ENCODE measurements around the gene EMP3.

EMP3 gene

DNA sequence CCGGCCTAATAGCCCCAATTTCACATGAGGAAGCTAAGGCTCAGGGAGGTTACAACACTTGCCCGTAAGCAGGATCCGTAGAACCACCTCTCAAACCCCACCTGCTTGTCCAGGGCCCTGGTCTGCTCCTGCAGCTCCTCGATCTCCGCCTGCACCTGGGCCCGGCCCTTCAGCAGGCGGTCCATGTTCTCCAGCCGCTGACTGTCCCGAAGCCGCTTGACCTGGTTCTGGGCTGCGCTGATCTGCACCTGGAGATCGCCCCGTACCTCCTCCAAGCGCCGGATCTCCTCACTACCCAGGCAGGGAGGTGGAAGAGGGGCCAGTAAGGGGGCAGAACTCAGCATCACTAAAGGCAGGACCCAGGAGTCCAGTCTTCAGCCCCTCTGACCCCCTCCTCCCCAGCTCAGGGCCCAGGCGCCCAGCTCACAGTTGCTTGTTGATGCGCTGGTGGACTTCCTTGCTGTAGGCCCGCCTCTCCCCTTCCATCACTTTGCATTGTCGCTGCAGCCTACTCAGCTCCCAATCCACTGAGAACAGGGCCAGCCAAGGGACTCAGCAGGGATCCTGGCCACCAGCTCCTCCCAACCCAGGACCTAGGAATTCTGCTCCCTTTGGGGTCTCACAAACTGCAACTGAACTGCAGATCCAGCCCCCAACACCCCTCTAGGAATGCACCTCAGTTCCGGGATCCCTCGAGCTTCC is 6.9 kb upstream of the EMP3 start:
- no peak for DNase-seq (ENCODE audit: low spot score)

DNA sequence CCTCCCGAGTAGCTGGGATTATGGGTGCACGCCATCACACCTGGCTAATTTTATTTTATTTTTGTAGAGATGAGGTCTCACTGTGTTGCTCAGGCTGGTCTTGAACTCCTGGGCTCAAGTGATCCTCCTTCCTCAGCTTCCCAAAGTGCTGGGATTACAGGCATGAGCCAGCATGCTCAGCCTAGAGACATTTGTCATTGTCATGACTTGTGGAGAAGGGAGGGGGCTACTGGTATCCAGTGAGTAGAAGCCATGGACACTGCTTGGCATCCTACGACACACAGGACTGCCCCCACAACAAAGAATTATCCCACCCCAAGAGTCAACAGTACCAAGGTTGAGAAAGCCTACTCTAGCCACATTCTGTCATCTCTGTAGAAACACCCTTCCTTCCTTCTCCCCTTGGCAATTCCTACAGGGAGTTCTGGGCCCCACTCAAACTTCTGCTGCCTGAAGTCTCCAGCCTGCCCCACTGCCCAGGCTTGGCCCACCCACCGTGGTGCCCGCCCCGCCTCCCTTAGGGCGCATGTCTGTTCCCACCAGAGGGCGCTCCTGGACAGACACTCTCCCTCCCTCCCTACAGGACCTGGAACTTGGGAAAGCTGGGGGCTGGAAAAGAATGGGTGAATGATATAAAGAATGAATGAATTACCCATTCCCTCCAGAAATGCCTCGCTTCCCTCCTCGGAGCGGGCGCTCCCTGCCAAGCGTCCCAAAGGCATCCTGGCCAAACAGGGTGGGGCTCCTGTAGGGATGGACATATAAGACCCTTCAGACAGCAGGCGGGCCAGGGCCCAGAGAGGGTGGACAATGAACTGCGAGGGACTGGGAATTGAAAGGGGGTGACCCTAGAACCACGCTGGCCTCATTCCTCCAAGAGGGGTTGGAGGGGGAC is 5.5 kb upstream of the EMP3 start:
- peak; percentile 71 for DNase-seq (ENCODE audit: low spot score)

DNA sequence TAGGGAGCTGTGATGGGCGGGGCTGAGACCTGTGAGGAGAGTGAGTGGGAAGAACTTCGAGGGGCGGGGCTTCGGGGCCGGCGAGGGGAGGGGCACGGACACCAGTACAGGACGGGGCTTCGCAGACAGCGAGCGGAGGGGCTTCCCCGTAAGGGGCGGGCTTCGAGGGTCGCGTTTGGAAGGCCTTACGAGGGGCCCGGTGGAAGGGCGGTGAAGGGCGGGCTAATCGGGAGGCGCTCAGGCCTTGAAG is 4.1 kb upstream of the EMP3 start:
- DNase-seq (ENCODE audit: low spot score), result peak; percentile 99

DNA sequence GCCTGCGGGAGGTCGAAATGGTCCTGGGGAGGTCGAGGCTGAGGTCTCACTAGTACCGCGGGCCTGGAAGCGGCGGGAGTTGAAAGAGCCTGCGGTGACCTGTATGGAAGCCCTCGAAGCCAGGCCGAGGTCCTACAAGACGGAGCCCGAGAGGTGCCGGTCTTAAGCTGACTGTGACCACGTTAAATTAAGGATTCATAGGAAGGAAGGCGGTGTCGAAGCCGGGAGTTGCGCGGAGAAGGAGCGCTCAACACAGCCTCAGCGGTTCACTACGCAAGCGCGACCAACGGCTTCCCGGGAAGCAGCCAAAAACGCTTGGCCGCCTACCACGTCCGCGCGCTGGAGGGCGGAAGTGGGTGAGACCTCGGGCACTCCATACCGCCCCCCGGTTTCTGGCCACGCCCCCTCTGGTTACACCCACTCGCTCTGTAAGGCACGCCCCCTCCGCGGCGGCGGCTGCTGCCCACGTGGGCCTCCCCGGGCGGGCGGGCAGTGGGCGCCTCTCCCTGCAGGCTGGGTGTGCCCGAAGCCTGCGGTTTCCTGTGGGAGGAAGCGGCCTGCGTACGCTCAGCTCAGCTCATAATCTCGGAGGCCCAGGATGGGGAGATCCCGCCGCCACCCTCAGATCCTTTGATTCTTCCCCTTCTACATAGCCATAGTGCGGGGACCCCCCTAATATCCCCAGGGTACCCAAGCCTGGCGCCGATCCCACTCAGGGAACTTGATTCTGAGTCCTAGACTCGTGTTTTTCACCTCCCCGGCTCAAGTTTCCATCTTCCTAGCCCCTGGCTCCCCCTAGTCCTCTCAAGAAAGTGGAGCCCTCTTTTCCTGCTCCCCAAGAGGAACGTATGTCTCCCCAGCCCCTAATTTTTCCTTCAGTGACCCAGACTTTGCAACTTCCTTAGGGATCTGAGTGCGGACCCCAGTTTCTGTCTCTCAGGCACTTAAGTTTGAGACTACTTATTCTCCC is 3.4 kb upstream of the EMP3 start:
- peak; percentile 99 for DNase-seq (ENCODE audit: low spot score)

DNA sequence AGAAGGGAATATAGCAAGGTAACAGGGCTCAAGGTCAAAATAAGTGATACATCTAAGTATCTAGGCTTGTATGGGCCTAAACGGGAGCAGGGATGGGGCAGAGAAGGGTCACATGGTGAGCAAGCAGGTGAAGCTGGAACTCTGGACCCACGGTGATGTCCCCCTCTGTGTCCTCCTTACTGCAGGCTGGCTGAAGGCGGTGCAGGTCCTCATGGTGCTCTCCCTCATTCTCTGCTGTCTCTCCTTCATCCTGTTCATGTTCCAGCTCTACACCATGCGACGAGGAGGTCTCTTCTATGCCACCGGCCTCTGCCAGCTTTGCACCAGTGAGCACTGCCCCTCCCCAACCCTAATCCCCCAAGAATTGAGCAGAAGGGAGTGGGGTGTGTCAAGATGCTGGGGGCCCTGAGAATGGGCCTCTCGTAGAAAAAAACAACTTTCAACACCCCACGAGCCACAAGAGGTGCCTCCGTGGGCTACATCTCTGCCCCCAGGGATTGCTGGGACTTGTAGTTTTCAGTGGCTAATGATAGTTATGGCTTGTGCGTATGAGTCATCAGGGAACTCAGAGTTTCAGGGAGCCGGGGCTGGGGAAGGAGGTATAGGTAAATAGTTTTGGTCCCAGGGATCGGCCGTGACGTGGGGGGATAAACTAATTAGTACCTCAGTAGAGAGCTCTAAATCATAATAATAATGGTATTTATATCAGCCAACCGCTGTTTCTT is 4.0 kb downstream of the EMP3 start:
- DNase-seq (ENCODE audit: low spot score), result peak; percentile 61

- DNase-seq (ENCODE audit: low spot score), result peak; percentile 89
Observed at GRCh38 chr19:48330012-48330681, 4.8 kb downstream of the EMP3 start.

GRCh38 chr19:48332351-48332661 is 7.0 kb downstream of the EMP3 start:
- DNase-seq (ENCODE audit: low spot score), result no peak

DNA sequence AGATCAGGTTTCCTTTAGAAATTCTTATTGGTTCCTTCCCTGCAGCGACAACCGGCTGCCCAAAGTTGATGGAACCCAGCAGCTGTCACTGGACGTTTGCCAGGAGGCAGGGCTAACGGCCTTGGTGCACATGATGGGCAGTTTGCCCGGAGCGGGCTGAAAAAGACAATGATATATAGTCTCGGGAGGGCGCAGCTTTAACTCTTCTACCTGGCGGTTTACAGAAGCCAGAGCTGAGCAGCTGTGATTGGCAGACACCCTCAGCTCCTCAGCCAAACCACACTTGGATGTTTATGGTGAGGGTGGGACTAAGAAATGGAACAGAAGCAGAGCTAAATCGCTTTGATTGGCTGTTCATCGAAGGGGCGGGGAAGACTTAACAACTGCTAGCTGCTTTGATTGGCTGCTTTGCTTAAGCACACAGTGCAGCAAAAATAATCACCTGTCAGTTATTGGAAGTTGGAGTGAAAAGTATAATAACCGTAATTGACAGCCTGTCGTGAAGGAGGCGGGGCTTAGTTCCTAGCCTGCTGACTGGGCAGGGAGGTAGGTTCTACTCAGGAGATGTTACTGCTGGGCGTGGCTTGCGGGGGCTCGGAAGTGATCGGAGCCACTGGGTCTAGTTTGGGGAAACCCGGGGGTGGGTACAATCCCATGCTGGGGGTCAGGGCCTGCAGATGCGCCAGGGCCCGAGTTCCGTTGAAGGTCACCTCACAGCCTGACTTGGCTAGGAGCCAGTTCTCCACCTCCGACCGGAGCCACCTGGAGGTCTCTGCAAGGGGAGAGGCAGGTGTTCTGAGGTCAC is 7.5 kb downstream of the EMP3 start:
- peak; percentile 95 for DNase-seq (ENCODE audit: low spot score)

DNA sequence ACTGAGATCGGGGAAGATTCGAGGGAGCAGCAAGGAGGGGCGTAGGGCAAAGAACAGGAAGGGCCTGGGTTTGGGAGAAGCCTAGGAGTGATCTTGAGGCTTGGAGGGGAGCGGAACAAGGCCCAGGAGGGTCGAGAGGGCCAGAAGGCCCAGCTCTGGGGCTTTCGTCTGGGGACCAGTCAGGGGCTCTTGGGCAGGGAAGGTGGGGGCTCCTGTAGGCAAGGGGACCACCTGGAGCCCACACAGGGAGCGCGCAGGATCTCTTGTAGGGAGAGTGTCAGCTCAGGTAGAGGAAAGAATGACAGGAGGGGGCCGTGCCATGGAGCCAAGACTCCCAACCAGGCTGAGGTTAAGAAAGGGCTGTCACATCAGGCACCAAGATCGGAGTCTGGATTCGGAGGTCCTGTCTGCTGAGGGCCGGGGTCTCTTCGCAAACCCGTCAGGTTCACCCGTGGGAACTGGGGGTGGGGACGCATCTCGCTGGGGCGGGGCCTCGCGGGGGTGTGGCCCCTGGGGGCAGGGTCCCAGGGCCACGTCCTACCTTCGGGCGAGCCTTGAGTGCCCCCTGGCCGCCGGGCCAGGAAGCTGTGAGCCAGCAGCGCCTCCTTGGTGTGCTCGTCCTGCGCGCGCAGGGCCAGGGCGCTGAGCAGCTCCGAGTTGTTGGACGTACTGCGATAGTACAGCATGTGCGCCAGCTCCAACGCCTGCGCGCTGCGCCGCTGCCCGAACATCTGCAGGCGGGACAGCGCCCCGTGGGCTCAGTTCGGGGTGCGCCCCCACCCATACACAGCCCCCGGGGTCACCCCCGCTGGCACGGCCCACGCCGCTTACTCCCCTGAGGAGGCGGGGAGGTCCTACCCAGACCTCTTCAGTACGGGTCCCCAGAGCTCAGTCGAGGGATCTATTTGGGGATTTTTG is 8.4 kb downstream of the EMP3 start:
- DNase-seq (ENCODE audit: low spot score), result peak; percentile 95

DNA sequence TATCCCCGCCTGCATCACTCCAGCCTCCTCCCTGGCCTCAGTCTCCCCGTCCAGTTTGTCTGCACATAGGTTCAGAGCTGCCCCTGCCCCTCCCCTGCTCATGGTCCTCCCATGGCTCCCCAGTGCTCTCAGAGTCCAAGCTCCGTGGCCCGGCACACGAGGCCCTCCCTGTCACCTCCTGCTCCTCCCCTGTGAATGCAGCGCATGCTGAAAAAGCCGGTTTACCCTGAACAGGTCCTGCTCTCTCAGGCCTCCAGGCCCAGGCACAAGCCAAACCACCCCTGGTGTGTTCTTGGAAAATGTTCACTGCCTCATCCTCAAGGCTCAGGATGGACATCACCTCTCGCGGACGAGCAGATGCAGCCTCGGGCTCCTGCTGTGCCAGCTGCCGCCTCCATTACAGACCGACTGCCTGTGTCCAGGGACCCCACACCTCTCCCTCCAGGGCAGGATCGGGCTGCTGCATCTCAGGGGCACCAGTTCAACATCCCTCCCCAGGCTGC is 13.0 kb downstream of the EMP3 start:
- DNase-seq (ENCODE audit: low spot score), result no peak

DNA sequence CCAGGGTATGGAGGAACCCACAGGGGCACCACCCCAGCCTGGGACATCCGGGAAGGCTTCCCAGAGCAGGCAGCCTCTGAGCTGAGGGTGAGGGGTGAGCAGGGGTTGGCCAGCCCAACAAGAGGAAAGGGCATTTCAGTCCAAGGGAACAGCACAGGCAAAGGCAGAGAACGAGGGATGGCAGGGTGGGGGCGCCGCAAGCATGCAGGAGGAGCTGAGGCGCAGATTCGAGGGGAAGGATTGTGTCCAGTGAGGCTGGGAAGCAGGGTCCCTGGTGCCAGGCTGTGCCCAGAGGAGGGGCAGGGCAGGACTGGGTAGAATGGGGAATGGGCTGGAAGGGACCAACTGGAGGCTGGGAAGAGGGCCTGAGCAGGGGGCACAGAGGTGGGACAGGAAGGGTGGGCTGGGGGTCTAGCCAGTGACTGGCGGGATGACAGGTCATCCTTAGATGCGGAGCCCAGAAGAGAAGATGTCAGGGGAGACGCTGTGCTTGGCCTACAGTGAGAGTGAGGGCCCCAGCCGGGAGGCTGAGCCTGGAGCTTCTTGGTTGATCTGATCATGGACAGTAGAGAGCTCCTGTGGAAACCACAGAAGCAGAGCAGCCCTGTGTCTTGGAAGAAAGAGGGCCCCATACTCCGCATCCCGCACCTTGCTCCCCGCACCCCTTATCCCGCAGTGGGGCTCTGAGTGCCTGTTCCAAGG is 13.6 kb downstream of the EMP3 start:
- no peak for DNase-seq (ENCODE audit: low spot score)

DNA sequence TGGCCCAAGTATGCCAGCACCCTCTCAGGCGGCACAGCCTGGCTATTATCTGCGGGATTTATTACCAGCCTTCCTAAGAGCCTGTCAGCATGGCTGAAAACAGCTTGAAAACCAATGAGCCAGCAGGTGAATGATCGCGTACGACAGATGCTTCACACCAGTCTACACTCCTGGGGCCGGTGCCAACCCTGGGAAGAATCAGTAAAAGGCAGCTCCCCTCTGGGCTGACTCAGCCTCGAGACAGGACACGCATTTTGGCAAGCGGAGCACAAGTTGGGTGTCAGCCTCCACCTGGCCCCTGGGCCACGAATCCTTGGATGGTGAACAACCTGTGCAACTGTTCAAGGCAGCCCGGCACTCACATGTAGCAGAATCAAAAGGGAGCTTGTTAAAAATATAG is 15.6 kb downstream of the EMP3 start:
- DNase-seq (ENCODE audit: low spot score), result no peak

- no peak for DNase-seq (ENCODE audit: low spot score)
Observed at GRCh38 chr19:48341515-48342413, 16.4 kb downstream of the EMP3 start.

DNA sequence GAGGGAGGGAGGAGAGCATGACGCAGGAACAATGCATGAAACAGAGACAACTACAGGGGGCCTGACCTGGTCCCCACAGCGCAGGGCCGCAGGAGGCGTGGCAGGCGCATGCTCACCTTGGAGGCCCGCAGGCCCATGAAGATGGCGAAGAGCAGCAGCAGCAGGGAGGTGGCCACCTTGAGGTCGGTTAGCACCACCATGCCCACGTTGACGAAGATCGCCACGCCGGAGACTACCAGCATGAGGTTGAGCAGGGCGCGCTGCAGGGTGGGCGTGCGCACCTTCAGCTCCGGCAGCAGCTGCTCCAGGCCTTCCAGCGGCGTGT is 17.0 kb downstream of the EMP3 start:
- DNase-seq (ENCODE audit: low spot score), result no peak

DNA sequence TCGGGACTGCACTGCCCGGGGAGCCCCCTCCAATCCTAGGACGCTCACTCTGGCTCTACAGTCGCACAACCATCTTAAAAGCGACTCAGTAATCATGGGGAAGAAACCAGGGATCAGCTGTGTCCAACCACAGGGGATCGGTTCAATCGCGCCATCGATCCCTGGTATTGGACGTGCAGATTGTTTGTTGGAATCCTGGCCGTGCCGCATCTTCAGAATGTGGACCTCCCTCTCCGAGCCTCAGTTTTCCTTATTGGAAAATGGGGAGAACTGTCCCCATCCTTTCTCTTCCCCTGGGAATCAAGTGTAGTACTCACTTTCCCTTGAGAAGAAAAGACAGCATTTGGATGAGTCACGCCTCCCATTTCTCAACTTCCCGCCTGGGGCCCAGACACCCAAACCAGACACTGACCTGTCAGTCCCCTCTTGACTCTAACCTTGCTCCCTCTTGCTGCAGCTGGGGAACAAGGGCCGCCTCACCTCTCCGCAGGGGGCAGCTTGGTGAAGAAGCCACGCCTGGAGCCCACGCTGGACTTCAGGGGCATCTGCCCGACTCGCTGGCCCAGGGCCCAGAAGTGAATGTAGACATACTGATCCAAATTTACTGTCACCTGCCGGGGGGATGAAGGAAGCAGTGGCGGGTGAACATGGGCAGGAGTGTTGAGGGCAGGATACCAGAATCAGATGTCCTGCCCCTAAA is 17.6 kb downstream of the EMP3 start:
- no peak for DNase-seq (ENCODE audit: low spot score)

- DNase-seq (ENCODE audit: low spot score), result no peak
Observed at GRCh38 chr19:48344892-48345291, 19.5 kb downstream of the EMP3 start.

- no peak for DNase-seq (ENCODE audit: low spot score)
Observed at GRCh38 chr19:48346191-48346590, 20.8 kb downstream of the EMP3 start.
